Prostate gland (tissue), 2 donors: ENCODE data around the gene TSEN2.

ENCODE experiments used
- POLR2A ChIP-seq: fragments of 450-650 bp; IDR thresholded peaks from one replicate; pipeline ENCODE4 v1.6.1; 2016; ENCODE audit warnings: antibody characterized with exemption, mild to moderate bottlenecking
- POLR2AphosphoS5 ChIP-seq: sonication (generic); formaldehyde crosslinking; IDR thresholded peaks from one replicate; pipeline ENCODE4 v1.6.1; 2017; ENCODE audit warnings: antibody characterized with exemption
- TF ChIP-seq, protein P1 (sequence below), 4 experiments: fragments of 200-600 bp in 2 of 4; fragments of 450-650 bp in 2 of 4; sonication (generic) in 2 of 4; IDR thresholded peaks; 1 replicate in 3 of 4; 2 replicates in 1 of 4; pipeline ENCODE4 v1.5.1; 2016 to 2019; ENCODE audit warnings: antibody characterized with exemption in 4 of 4, mild to moderate bottlenecking in 2 of 4, moderate library complexity in 2 of 4

DNA sequence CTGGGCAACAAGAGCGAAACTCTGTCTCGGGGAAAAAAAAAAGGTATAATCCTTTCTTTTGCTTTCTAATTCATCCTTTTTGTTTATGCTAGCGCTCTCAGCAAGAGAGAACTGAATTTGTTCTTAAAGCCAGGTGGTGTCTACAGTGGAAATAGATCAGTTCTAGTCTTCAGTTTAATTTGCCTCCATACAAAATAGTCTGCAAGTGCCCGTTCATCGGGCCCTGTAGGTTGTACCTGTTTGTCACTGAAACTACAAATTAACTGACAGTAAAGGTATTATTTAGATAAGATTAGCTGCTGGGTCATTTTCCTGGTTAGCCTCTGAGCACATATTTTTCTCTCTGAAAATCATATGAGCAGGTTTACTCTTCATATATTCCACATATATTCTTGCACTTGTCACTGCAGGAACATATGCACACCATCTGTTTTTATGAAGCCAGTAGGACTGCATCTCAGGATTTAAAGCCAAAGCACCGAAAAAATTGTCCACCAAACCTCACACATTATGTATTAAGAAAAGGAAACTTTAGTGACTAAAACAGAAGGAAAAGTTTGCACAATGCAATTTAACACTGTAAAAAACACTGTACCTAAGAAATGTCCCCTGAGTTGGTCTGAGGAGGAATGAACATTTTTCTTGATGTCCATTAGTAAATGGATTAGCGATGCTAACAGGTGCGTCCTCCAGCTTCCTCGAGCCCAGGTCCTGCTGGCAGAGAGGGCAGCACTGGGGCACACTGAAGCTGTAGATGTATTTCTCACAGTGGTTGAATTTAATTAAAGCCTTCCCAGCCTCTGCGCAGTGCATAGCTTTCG lies 60.6 kb downstream of the TSEN2 start:
- TF ChIP-seq, protein P1, sequence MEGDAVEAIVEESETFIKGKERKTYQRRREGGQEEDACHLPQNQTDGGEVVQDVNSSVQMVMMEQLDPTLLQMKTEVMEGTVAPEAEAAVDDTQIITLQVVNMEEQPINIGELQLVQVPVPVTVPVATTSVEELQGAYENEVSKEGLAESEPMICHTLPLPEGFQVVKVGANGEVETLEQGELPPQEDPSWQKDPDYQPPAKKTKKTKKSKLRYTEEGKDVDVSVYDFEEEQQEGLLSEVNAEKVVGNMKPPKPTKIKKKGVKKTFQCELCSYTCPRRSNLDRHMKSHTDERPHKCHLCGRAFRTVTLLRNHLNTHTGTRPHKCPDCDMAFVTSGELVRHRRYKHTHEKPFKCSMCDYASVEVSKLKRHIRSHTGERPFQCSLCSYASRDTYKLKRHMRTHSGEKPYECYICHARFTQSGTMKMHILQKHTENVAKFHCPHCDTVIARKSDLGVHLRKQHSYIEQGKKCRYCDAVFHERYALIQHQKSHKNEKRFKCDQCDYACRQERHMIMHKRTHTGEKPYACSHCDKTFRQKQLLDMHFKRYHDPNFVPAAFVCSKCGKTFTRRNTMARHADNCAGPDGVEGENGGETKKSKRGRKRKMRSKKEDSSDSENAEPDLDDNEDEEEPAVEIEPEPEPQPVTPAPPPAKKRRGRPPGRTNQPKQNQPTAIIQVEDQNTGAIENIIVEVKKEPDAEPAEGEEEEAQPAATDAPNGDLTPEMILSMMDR (IDR thresholded peaks at IDR 0.05), result no peak
- TF ChIP-seq POLR2A, result no peak
- TF ChIP-seq POLR2AphosphoS5, result no peak
